Peyer's patch (tissue), 4 donors: ENCODE measurements around the gene VMAC.

ENCODE experiments used
- CTCF ChIP-seq, 6 experiments: fragments of 450-650 bp in 4 of 6; fragments of 200-600 bp in 2 of 6; sonication (generic) in 1 of 6; IDR thresholded peaks; one replicate each; pipeline ENCODE4 v1.5.1; 2017 to 2019; ENCODE audit warnings: antibody characterized with exemption in 6 of 6, mild to moderate bottlenecking in 3 of 6, moderate library complexity in 1 of 6
- POLR2A ChIP-seq, 2 donors: fragments of 450-650 bp; IDR thresholded peaks; one replicate each; pipeline ENCODE4 v1.5.1; 2017; ENCODE audit warnings: antibody characterized with exemption in 2 of 2, mild to moderate bottlenecking in 2 of 2, moderate library complexity in 2 of 2

DNA sequence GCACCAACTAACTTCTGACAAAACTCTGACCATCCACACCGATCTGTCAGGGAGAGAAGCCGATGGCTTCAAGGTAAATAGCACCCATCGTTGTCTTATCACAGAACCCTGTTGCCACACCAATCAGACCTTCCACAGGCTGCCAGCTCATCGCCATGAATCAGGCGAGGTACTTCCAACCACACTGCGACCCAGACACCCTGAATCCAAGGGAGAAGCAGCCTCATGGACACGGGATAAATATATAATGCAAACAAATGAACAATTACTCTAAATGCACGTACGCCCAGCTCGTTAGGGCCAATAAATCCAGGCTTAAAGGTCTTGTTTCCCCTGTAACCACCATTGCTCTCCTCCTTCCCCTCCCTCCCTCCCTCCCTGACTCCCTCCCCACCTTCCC, 52.5 kb downstream of the VMAC start:
- TF ChIP-seq POLR2A (IDR thresholded peaks at IDR 0.05) (no peak), CTCF (IDR thresholded peaks at IDR 0.05) (no peak)
